GM21447 (cell line): ENCODE data around the gene FAM186B.

ENCODE experiments used
- ATAC-seq: cut with Tn5 transposase; IDR thresholded peaks from one replicate; pipeline ENCODE4 v1.9.1; 2021; ENCODE audit not compliant: unreplicated experiment

Gene FAM186B

DNA sequence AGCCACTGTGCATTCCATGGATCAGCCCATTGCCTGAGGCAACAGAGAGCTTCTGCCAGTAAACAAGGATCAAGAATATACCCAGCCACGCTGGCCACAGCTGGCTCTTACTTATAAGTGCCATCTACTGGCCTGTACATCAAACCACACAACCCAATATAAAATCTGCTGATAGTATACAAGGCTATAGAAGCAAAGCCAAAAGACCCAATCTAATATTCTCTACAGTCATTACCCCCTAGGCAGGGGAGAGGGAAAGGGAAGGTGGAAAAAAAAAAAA, 4.4 kb upstream of the FAM186B start:
- ATAC-seq = no peak

DNA sequence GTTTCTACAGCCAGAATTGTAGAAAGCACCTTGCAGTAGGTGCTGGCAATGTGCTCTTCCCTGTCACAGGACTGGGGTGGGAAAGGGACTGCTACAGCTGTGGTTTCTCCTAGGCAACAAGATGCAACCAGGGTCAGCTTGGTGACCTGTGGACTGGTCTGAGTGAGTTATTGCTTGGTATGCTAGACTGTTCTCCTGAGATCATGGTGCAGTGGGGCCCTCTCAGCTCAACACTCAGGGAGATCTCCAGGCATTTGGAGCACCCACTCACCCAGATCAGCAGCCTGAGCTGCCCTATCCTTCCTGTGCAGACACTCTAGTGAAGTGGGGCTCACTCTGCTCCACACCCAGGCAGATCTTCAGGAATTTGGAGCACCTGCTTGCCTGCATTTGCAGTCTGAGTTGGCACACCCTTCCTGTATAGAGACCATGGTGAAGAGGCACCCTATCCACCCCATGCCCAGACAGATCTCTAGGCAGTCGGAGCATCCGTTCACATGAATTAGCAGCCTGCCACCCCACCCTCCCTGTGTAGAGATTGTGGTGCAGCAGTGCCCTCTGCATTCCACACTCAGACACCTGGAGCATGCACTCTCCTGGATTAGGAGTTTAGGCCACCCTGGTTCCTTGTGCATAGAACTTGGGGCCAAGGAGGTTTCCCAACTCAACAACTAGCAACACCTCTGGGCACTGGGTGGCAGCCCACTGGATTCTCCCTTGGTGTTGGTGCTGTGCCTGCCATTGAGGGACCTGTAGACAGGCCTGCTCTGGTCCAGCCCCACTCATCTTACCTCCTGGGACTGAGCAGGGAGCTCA, 3.8 kb upstream of the FAM186B start:
- no peak for ATAC-seq

- no peak for ATAC-seq
These were observed 583 bp downstream of the FAM186B start for GRCh38 chr12:49604856-49605255.

GRCh38 chr12:49603721-49604120, 1.7 kb downstream of the FAM186B start:
- no peak for ATAC-seq

GRCh38 chr12:49599961-49600360, 5.5 kb downstream of the FAM186B start:
- ATAC-seq = no peak

DNA sequence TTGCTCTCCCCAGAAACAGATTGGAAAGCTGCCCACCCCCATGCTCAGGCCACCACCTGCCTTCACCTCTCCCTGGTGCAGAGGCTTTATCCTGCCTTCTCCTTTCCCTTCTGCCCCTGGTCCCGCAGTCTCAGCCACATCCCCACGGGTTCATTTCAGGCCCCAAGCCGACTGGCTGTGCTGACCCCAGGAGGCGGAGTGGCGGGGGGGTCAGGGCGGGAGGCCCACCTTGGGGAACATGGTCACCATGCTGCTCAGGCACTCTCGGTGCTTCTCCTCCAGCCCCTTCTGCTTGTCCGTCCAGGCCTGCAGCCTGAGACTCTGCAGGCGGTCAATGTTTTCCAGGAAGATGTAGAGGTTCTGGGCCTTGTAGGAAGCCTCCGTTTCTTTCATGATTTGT, 6.9 kb downstream of the FAM186B start:
- no peak for ATAC-seq

DNA sequence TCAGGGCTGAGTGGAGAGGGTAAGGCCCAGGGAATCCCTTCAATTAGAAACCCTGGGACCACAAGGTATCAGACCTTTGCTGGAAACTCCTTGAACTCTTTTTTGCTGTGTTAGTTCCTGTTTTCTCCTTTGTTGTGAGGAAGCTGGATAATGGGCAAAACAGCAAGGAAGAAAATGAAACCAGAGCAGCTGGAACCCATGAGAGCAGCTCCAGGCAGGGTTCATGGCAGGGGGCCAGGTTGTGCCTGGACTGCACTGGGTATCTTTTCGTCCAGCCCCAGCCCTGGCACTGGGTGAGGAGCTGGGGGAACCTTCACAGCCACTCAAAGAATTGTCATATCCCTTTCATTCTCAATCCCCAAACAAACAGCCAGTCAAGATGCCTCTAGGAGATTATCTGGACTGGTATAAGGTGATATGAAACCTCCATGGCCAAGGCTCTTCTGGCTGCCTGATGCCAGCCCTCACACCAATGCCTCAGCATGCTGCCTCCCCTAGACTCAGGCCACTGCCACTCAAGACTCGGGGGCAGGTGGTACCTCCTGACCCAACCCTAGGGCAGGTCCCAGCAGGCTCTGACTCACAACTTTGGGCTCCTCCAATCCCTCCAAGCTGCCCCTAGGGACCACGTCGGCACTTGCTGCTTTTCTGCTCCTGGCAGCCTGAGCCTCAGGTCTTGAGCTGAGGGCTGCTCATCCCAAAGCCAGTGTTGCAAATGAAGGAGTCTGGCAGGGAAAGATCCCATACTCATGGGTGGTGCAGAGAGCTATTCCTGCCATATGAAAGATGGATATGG, 16.5 kb downstream of the FAM186B start:
- ATAC-seq = no peak

- ATAC-seq = no peak
These were observed 17.2 kb downstream of the FAM186B start for GRCh38 chr12:49588281-49588680.

DNA sequence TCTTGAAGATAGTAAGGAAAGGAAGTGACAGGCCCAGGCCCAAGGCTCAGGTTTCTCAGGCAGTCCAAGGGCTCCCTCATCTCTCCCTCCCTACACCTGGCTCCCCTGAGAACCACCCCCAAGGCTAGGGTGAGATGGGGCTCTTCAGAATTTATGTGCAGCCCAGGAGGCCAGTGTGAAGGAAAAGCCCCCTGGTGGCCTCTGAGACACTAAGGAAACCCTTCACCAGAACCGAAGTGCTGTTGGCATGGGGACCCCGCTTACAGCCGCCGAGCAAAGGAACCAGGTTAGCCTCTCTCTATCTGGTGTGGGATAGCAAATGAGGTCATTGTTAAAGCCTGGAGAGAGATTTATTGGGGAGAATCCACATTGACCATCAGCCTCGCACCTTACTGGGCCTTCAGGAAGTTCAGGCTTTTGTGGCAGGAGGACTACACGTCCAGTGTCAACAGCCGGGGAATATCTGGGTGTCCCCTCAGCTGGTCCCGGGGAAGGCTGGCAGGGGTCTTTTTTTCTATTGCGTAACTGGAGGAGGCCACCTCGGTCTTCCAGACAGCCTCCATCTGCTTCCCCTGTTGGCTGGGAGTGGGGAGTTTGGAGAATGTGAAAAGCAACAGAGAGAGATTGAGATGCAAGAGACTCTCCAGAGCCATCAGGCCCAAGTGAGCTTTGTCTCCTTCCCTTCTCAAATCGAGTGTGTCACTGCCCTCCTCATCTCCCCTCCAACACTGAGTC, 18.1 kb downstream of the FAM186B start:
- ATAC-seq = no peak

GRCh38 chr12:49585477-49586459, 19.7 kb downstream of the FAM186B start:
- no peak for ATAC-seq

- no peak for ATAC-seq
These were observed 20.8 kb downstream of the FAM186B start for GRCh38 chr12:49584591-49584990.

GRCh38 chr12:49583366-49584094, 21.9 kb downstream of the FAM186B start:
- ATAC-seq = no peak

DNA sequence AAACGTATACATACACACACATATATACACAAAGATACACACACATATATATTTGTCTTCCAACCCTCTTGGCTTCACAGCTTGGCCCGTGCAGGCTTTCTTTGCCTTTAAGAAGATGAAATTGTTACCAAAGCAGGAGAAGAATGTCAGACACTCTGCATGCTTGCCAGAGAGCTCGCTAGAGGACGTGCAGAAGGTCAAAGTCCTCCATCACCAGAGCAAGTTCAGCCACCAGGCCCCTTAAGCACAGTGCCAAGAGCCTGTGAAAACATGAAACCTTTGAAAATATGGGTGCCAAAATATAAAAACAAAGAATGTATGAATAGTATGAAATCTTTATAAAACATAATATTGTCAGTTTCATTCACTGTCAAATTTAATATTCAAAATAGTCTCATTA, 22.6 kb downstream of the FAM186B start:
- ATAC-seq = no peak

DNA sequence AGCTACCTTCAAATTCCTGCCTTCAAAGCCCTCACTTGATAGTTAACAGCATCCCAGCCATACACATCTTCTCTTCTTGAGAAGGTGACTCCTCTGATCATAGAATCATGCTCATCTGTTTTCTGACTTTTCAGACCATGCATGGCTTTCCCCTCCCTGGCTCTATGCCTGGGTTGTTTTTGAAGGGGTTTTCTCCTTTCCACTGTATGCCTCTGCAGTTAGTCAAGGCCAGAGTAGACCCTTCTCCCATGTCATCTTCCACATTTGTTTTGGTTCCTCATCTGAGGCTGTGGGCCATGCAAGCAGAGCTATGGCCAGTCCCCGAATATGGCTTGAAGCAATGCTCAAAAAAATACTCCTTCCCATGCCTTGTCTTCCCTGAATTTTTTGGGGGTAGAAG, 23.2 kb downstream of the FAM186B start:
- no peak for ATAC-seq

GRCh38 chr12:49580572-49581535, 24.6 kb downstream of the FAM186B start:
- no peak for ATAC-seq

- ATAC-seq = no peak
These were observed 26.8 kb downstream of the FAM186B start for GRCh38 chr12:49578471-49579112.

DNA sequence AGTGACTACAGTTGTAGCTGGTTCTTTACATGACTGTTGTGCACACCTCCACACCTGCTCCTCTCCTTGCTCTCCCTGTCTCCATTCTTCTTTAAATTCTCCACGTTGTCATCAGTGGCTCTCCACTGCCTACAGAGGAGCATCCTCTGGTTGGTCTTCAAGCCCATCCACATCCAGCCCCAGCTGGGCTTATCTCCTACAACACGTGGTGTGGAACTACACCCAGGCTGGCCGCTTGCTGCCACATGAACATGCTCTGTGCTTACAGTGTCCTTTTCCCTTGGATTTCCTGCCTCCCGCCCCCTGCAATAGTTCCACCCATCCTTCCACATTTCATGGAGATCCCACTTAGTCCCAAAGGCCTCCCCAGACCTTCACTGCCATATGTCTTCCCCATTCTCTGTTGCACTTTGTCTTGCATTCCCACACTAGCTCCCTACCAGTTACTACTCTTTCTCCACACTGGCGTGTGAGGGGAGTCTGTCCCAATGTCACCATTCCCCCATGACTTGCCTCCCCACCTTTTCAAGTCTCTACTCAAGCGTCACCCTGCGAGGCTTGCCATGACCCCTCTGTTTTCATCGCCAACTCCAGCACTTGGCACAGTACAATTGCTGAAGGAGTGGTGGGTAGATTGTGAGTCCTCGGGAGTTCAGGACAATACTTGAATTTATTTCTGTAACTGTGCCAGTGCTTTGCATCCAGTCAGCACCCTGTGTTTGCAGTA, 27.7 kb downstream of the FAM186B start:
- no peak for ATAC-seq
